Large intestine (tissue), 3 donors: ENCODE data around the gene ENPP5. TPM values are rescaled to one million over a fixed set of nuclear protein-coding genes. Genes with fewer than 3 reads are reported as not detected.
"Not testable (repeated sequence)": the region's sequence is repeated elsewhere in the genome, so short reads cannot be mapped to it uniquely, and the experiment has no call there.

ENCODE experiments used
- DNase-seq, 2 donors: peaks; one replicate each; pipeline versions ENCODE4 v3.0.0 to v3.0.0-alpha.2; 2013
- H3K27ac ChIP-seq: one replicate; pipeline ENCODE4 v1.5.1; 2013; ENCODE audit warnings: low read length
- H3K27me3 ChIP-seq: 2 replicates; pipeline ENCODE4 v1.6.1; 2013; ENCODE audit warnings: low read length; ENCODE audit not compliant: control insufficient read depth, insufficient read depth
- H3K36me3 ChIP-seq: 2 replicates; pipeline ENCODE4 v1.6.1; 2013; ENCODE audit warnings: low read length; ENCODE audit not compliant: control insufficient read depth, insufficient read depth
- H3K4me1 ChIP-seq: one replicate; pipeline ENCODE4 v1.6.1; 2013; ENCODE audit warnings: low read length; ENCODE audit not compliant: control insufficient read depth, insufficient read depth
- H3K4me3 ChIP-seq: one replicate; pipeline ENCODE4 v1.5.1; 2013; ENCODE audit warnings: low read length
- H3K9me3 ChIP-seq: one replicate; pipeline ENCODE4 v1.6.1; 2013; ENCODE audit warnings: mild to moderate bottlenecking, low read depth, low read length, moderate library complexity; ENCODE audit not compliant: control insufficient read depth
- WGBS: methylation state at CpG from one replicate; pipeline ENCODE4 v1.1.5; 2013; ENCODE audit warnings: low lambda C conversion rate; ENCODE audit not compliant: insufficient coverage; 5-methylcytosine and 5-hydroxymethylcytosine counted together
- polyA plus RNA-seq: library from polyadenylated mRNA; unstranded; fragments of 120-200 nt; gene quantifications from one replicate; pipeline ENCODE4 v1.2.1, GENCODE V29; 2013

The ENPP5 gene
- polyA plus RNA-seq, 1 donor = 4.7 TPM

DNA sequence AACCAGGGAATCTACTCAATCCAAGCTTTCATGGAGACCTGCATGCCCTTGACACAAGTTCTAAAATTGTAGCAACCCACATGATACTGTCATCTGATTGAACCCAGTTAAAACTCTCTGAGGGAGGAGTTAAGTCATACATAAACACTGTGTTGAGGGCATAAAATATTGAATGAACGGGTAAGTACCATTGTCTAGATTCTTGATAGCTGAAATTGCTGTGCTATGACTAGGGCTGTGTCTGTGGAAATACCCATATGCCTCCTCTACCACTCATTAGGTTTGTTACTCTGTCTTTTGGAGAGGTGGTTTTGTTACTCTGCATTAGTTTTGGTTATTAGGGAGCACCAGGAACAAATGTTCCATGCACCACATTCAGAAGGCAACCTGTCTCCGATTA lies 33.4 kb downstream of the ENPP5 start:
- no CpG with 5 or more reads among the region's 2 CpGs for WGBS
- no peak for DNase-seq
- Histone ChIP-seq H3K36me3 (no peaks in the 10 kb centered on the region), H3K9me3 (no peaks in the 10 kb centered on the region), H3K27me3 (no peaks in the 10 kb centered on the region), H3K4me1 (peaks cover 4% of the 10 kb centered on the region), H3K27ac (no peak overlapping the region), H3K4me3 (no peak overlapping the region)

GRCh38 chr6:46136831-46137230 lies 33.9 kb downstream of the ENPP5 start:
- H3K36me3 ChIP-seq = no peaks in the 10 kb centered on the region
- H3K4me3 ChIP-seq = no peak overlapping the region
- H3K27me3 ChIP-seq = no peaks in the 10 kb centered on the region
- DNase-seq = no peak
- WGBS = 100% methylated on average over 1 of the region's 2 CpGs
- peaks cover 4% of the 10 kb centered on the region for H3K4me1 ChIP-seq
- no peak overlapping the region for H3K27ac ChIP-seq
- H3K9me3 ChIP-seq = no peaks in the 10 kb centered on the region

GRCh38 chr6:46135176-46135575 lies 35.6 kb downstream of the ENPP5 start:
- 86% methylated on average over 1 of the region's 1 CpG for WGBS
- H3K27ac ChIP-seq = no peak overlapping the region
- no peaks in the 10 kb centered on the region for H3K9me3 ChIP-seq
- H3K36me3 ChIP-seq = no peaks in the 10 kb centered on the region
- H3K4me3 ChIP-seq = no peak overlapping the region
- DNase-seq = no peak
- H3K4me1 ChIP-seq = peaks cover 4% of the 10 kb centered on the region
- H3K27me3 ChIP-seq = no peaks in the 10 kb centered on the region

- DNase-seq = no peak
- no CpG with 5 or more reads among the region's 2 CpGs for WGBS
- H3K36me3 ChIP-seq = no peaks in the 10 kb centered on the region
- H3K27ac ChIP-seq = no peak overlapping the region
- no peaks in the 10 kb centered on the region for H3K27me3 ChIP-seq
- no peaks in the 10 kb centered on the region for H3K9me3 ChIP-seq
- H3K4me1 ChIP-seq = peaks cover 4% of the 10 kb centered on the region
- no peak overlapping the region for H3K4me3 ChIP-seq
These were observed 36.6 kb downstream of the ENPP5 start for GRCh38 chr6:46134216-46134615.

DNA sequence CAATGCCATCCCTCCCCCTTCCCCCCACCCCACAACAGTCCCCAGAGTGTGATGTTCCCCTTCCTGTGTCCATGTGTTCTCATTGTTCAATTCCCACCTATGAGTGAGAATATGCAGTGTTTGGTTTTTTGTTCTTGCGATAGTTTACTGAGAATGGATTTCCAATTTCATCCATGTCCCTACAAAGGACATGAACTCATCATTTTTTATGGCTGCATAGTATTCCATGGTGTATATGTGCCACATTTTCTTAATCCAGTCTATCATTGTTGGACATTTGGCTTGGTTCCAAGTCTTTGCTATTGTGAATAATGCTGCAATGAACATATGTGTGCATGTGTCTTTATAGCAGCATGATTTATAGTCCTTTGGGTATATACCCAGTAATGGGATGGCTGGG lies 39.5 kb downstream of the ENPP5 start:
- DNase-seq, H3K27ac ChIP-seq, H3K9me3 ChIP-seq, H3K36me3 ChIP-seq, H3K27me3 ChIP-seq, H3K4me3 ChIP-seq, H3K4me1 ChIP-seq: not testable (repeated sequence)
- no CpG with 5 or more reads among the region's 1 CpG for WGBS

DNA sequence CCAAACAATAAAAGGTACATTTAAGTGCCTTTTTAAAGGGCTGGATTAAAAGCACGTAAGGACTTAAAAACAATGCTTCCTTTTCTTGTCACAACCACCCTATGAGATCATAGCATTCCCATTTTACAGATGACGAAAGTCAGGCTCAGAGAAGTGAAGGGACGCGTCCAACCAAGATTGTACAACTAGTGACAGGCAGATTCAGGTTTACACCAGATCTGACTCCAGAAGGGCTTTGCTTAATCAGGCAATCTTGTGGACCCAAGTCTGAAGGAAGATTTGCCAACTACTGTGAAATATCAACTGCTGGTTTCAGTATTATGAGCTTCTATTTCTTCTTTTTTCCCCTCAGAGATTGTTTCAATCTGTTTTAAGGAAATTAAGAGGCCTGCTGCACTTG lies 40.1 kb downstream of the ENPP5 start:
- WGBS = no CpG with 5 or more reads among the region's 4 CpGs
- peak overlapping the region; percentile 97 for H3K4me3 ChIP-seq
- H3K4me1 ChIP-seq = peaks cover 4% of the 10 kb centered on the region
- no peaks in the 10 kb centered on the region for H3K27me3 ChIP-seq
- H3K27ac ChIP-seq = no peak overlapping the region
- H3K36me3 ChIP-seq = no peaks in the 10 kb centered on the region
- DNase-seq = peak in 1 of 2 donors; percentile 40
- no peaks in the 10 kb centered on the region for H3K9me3 ChIP-seq

DNA sequence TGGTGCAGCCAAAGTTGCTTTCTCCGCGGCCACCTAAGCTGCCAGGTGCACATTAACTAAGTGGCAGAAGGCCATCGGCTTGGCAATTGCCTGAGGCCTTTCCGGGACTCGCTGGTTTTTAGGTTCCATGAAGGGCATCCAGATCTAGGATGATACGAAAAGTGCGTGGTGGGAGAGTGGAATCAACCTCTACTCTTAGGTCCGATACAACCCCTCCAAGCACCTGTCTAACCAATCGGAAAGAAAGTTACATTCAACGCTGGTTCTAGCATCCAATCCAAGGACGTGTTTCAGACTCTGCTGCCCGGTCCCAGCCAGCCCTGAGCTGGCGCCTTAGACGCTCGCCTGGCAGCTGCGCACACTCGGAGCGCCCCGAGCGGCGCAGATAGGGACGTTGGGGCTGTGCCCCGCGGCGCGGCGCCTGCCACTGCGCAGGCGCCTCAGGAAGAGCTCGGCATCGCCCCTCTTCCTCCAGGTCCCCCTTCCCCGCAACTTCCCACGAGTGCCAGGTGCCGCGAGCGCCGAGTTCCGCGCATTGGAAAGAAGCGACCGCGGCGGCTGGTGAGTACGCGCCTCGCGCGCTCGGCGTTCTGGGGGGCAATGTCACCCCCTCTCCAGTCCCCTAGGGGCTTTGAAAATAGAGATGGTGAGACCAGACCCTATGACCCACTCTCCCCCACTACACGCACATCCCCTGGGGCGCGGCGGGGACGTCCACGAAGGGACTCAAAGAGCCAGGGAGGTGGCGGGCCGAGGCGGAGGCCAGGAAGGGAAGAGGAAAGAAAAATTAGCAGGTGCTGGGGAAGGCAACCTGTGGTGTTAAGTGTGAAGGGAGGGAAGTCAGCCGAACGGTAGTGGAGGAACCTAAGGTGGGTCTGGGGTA lies 40.9 kb downstream of the ENPP5 start, which contains the start of gene ENPP4:
TSS of gene ENPP4 (plus strand) at position 361 of the 883 bp plus-strand sequence. CDS start 9,595 bp downstream, outside the sequence.
- no peaks in the 10 kb centered on the region for H3K9me3 ChIP-seq
- peak; percentile 94 to 98 for DNase-seq
- H3K27me3 ChIP-seq = no peaks in the 10 kb centered on the region
- H3K4me3 ChIP-seq = peak within 1 kb of the TSS; percentile 97
- H3K4me1 ChIP-seq = peaks cover 4% of the 10 kb centered on the region
- no peaks in the 10 kb centered on the region for H3K36me3 ChIP-seq
- peak within 1 kb of the TSS; percentile 43 for H3K27ac ChIP-seq
- WGBS = no CpG with 5 or more reads among the region's 61 CpGs

- DNase-seq = no peak
- Histone ChIP-seq H3K27me3 (no peaks in the 10 kb centered on the region), H3K4me3 (peak overlapping the region; percentile 97), H3K4me1 (peaks cover 4% of the 10 kb centered on the region), H3K36me3 (no peaks in the 10 kb centered on the region), H3K27ac (peak overlapping the region; percentile 11), H3K9me3 (no peaks in the 10 kb centered on the region)
- no CpG with 5 or more reads among the region's 10 CpGs for WGBS
These were observed 41.5 kb downstream of the ENPP5 start for GRCh38 chr6:46129291-46129628.

- H3K4me3 ChIP-seq = no peak overlapping the region
- H3K27ac ChIP-seq = no peak overlapping the region
- no peaks in the 10 kb centered on the region for H3K36me3 ChIP-seq
- H3K9me3 ChIP-seq = no peaks in the 10 kb centered on the region
- DNase-seq = no peak
- H3K4me1 ChIP-seq = peaks cover 1% of the 10 kb centered on the region
- 93% methylated on average over 3 of the region's 3 CpGs for WGBS
- H3K27me3 ChIP-seq = no peaks in the 10 kb centered on the region
These were observed 42.3 kb downstream of the ENPP5 start for GRCh38 chr6:46128476-46128875.

GRCh38 chr6:46119679-46120078 lies 51.1 kb downstream of the ENPP5 start:
- no CpG with 5 or more reads among the region's 5 CpGs for WGBS

GRCh38 chr6:46118836-46119235 lies 51.9 kb downstream of the ENPP5 start:
- H3K27ac ChIP-seq = no peak overlapping the region
- no peak for DNase-seq
- WGBS = no CpG with 5 or more reads among the region's 3 CpGs
- H3K4me3 ChIP-seq = no peak overlapping the region
- no peaks in the 10 kb centered on the region for H3K4me1 ChIP-seq
- no peaks in the 10 kb centered on the region for H3K27me3 ChIP-seq
- H3K36me3 ChIP-seq = no peaks in the 10 kb centered on the region
- H3K9me3 ChIP-seq = no peaks in the 10 kb centered on the region

More at GRCh38 chr6:46119679-46120078, 51.1 kb downstream of the ENPP5 start:
- H3K27ac ChIP-seq, H3K9me3 ChIP-seq, H3K4me3 ChIP-seq, H3K36me3 ChIP-seq, DNase-seq, H3K27me3 ChIP-seq, H3K4me1 ChIP-seq: not testable (repeated sequence)
